ENCODE measurements around the gene ZNF654. TPM values are rescaled to one million over a fixed set of nuclear protein-coding genes. Genes with fewer than 3 reads are reported as not detected.
"Not testable (repeated sequence)": the region's sequence is repeated elsewhere in the genome, so short reads cannot be mapped to it uniquely, and the experiment has no call there.

The ZNF654 gene
- 6.8 and 8.9 TPM in 2 replicates for total RNA-seq (2022)
- Bru-seq, nascent RNA, result percentile 74 among the genes with signal in this experiment
- percentile 65 among the genes with signal in this experiment for BruChase-seq, experiment 1, labeled RNA remaining after a 2-hour chase
- percentile 56 among the genes with signal in this experiment for BruChase-seq, experiment 2, labeled RNA remaining after a 6-hour chase
- long read RNA-seq, full-length matches to known transcripts, result 3 of 22 reads
- long read RNA-seq, partial matches to known transcripts, result 2 of 22 reads
- long read RNA-seq, other reads (novel, unspliced or antisense), result 17 of 22 reads

DNA sequence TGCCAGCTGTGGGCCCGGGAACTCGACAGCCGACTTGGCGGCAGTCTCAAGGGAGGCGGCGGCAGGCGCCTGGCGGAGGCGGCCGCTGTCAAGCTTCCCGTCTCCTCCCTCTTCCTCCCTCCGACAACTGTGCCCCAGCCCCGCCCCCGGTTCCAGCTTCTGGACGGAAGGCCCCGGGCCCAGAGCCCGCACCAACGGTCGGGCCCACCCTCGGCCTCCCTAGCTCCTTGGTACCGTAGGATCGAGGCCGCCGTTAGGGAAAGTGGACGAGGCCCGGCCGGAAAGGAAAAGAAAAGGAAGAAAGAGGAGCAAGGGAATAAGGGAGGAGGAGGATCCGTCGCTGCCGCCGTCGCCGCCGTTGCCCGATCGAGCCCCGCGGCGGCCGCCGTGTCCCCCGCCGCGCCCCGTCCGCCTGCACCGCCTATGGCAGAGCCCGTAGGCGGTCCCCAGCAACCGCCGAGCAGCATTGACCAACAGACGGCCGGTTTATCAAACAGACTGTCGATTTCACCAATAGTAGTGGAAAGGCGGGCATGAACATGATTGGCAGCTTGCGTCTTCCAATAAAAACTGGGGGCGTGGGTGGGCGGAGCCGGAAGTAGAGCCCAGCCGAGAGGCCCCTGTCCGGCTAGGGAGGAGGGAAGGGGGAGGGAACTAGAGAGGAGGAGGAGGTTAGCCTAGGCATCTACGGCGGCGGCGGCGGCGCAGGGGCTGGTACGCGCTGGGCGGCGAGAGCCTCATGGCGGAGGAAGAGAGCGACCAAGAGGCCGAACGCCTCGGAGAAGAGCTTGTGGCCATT is at the start of gene ZNF654, which contains the start of gene CGGBP1:
TSS of gene ZNF654 (plus strand) at position 675 of the 799 bp plus-strand sequence. CDS start at position 740, 65 bp downstream.
TSS of gene CGGBP1 (minus strand) at position 425 of the 799 bp plus-strand sequence. CDS start 3,029 bp downstream, outside the sequence.
- 0 out of 2 replicates have a peak, but pooled peaks cover 11% of the 10 kb centered on the region for H3K4me1 ChIP-seq
- TF ChIP-seq, protein P1, sequence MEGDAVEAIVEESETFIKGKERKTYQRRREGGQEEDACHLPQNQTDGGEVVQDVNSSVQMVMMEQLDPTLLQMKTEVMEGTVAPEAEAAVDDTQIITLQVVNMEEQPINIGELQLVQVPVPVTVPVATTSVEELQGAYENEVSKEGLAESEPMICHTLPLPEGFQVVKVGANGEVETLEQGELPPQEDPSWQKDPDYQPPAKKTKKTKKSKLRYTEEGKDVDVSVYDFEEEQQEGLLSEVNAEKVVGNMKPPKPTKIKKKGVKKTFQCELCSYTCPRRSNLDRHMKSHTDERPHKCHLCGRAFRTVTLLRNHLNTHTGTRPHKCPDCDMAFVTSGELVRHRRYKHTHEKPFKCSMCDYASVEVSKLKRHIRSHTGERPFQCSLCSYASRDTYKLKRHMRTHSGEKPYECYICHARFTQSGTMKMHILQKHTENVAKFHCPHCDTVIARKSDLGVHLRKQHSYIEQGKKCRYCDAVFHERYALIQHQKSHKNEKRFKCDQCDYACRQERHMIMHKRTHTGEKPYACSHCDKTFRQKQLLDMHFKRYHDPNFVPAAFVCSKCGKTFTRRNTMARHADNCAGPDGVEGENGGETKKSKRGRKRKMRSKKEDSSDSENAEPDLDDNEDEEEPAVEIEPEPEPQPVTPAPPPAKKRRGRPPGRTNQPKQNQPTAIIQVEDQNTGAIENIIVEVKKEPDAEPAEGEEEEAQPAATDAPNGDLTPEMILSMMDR (IDR thresholded peaks at IDR 0.05; ENCODE audit: insufficient read depth in 1 of 2, low read depth in 1 of 2, low read length in 1 of 2, severe bottlenecking in 1 of 2, unreplicated experiment in 1 of 2), result no peak
- BruUV-seq (replicated peaks), result no TSS peak
- H3K9me3 Mint-ChIP-seq (ENCODE audit: unreplicated experiment), result no peaks in the 10 kb centered on the region
- H3K27ac Mint-ChIP-seq (ENCODE audit: unreplicated experiment), result peak within 1 kb of the TSS; percentile 70
- no peaks in the 10 kb centered on the region for H3K27me3 Mint-ChIP-seq (ENCODE audit: insufficient read depth, unreplicated experiment)
- H3K36me3 ChIP-seq (ENCODE audit: control insufficient read depth, insufficient read depth, low read length), result peaks cover 3% of the 10 kb centered on the region; the same call in 1 of the 2 replicates
- H3K9me3 ChIP-seq, result no peaks in the 10 kb centered on the region
- peak within 1 kb of the TSS; percentile 86 for H3K4me3 Mint-ChIP-seq (ENCODE audit: unreplicated experiment)
- no peaks in the 10 kb centered on the region for H3K27me3 ChIP-seq (replicated peaks; ENCODE audit: control insufficient read depth, insufficient read depth, low read length)
- CTCF ChIA-PET, result interaction anchor here (0.6 to 0.9 kb wide), 2 partner anchors 55 to 695 kb away, joined by 3 to 6 read pairs; no protein-coding TSS in a partner anchor
- H3K36me3 Mint-ChIP-seq (ENCODE audit: insufficient read depth, unreplicated experiment), result peaks cover 28% of the 10 kb centered on the region
- intact Hi-C loops (cut with micrococcal nuclease; ENCODE audit: unreplicated experiment), result loop anchor here (1.0 kb wide), 2 partner anchors 55 to 91 kb away; partner anchors contain the start of gene C3orf38
- peaks cover 6% of the 10 kb centered on the region for H3K4me1 Mint-ChIP-seq (ENCODE audit: low read depth, unreplicated experiment)
- POLR2A ChIA-PET, result interaction anchor here (1.0 to 1.4 kb wide), 3 partner anchors 90 to 91 kb away, joined by 3 to 5 read pairs (median 3); partner anchors contain the start of gene C3orf38
- DNase-seq, result peak; percentile 98
- peak within 1 kb of the TSS; percentile 99 for H3K4me3 ChIP-seq (ENCODE audit: low read depth, low read length)

DNA sequence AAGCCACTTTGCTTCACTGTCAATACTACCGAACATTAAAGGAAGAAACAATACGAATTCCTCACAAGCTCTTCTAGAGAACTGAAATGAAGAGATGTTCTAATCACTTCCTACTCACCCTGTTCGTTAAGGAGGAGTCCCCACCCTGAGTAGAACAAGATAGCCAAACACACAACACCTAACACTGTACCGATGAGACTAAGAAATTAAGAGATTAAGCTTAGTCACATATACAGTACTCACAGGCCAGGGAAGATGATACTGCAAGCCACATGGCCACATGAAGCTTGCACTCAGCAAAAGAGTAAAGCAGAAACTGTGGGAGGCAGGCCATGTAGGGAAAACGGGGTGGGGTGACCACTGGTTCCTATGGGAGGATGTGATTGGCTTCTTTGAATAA is 48.2 kb upstream of the ZNF654 start:
- POLR2A ChIA-PET, result interaction anchor here (0.7 kb wide), 1 partner anchor 71 kb away, joined by 3 read pairs; no protein-coding TSS in a partner anchor
- Mint-ChIP-seq H3K4me1 (ENCODE audit: low read depth, unreplicated experiment) (no peaks in the 10 kb centered on the region), H3K36me3 (ENCODE audit: insufficient read depth, unreplicated experiment) (no peaks in the 10 kb centered on the region), H3K9me3 (ENCODE audit: unreplicated experiment) (no peaks in the 10 kb centered on the region), H3K27me3 (ENCODE audit: insufficient read depth, unreplicated experiment) (peaks cover 13% of the 10 kb centered on the region), H3K4me3 (ENCODE audit: unreplicated experiment) (no peak overlapping the region), H3K27ac (ENCODE audit: unreplicated experiment) (no peak overlapping the region)
- TF ChIP-seq, protein P1 (IDR thresholded peaks at IDR 0.05; ENCODE audit: insufficient read depth in 1 of 2, low read depth in 1 of 2, low read length in 1 of 2, severe bottlenecking in 1 of 2, unreplicated experiment in 1 of 2), result no peak
- no TSS peak for BruUV-seq (replicated peaks)
- Histone ChIP-seq H3K27me3 (replicated peaks; ENCODE audit: control insufficient read depth, insufficient read depth, low read length) (no peaks in the 10 kb centered on the region), H3K4me3 (ENCODE audit: low read depth, low read length) (no peak overlapping the region), H3K9me3 (no peaks in the 10 kb centered on the region), H3K4me1 (no peaks in the 10 kb centered on the region), H3K36me3 (ENCODE audit: control insufficient read depth, insufficient read depth, low read length) (no peaks in the 10 kb centered on the region)
- DNase-seq, result no peak
- CTCF ChIA-PET, result no interaction called here
- intact Hi-C loops (cut with micrococcal nuclease; ENCODE audit: unreplicated experiment), result no loop called here

DNA sequence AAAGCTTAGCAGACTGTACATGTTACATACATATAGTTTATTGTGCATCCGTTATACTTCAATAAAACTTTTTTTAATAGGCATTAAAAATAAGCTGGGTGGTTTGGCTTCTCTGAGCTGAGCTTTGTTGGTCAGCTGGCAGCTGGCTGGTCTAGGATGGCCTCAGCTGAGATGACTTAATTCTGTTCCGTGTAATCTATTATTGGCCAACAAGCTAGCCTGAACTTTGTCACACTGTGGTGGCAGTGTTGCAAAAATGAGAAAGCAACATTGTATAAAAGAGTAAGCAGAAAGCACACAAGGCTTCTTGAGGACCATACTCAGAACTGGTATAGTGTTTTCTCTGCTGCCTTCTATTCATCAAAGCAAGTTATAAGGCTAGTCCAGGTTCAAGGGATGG is 45.5 kb upstream of the ZNF654 start:
- TF ChIP-seq, protein P1 (IDR thresholded peaks at IDR 0.05; ENCODE audit: insufficient read depth in 1 of 2, low read depth in 1 of 2, low read length in 1 of 2, severe bottlenecking in 1 of 2, unreplicated experiment in 1 of 2), result no peak
- no peaks in the 10 kb centered on the region for H3K9me3 ChIP-seq
- ChIA-PET POLR2A (no interaction called here), CTCF (interaction anchor here (0.6 kb wide), 1 partner anchor 69 kb away, joined by 3 read pairs; no protein-coding TSS in a partner anchor)
- BruUV-seq (replicated peaks), result no TSS peak
- Mint-ChIP-seq H3K4me1 (ENCODE audit: low read depth, unreplicated experiment) (no peaks in the 10 kb centered on the region), H3K27ac (ENCODE audit: unreplicated experiment) (no peak overlapping the region), H3K27me3 (ENCODE audit: insufficient read depth, unreplicated experiment) (peaks cover 8% of the 10 kb centered on the region), H3K4me3 (ENCODE audit: unreplicated experiment) (no peak overlapping the region), H3K9me3 (ENCODE audit: unreplicated experiment) (peaks cover 9% of the 10 kb centered on the region), H3K36me3 (ENCODE audit: insufficient read depth, unreplicated experiment) (no peaks in the 10 kb centered on the region)
- DNase-seq, result no peak
- no peaks in the 10 kb centered on the region for H3K4me1 ChIP-seq
- no peak overlapping the region for H3K4me3 ChIP-seq (ENCODE audit: low read depth, low read length)
- no peaks in the 10 kb centered on the region for H3K36me3 ChIP-seq (ENCODE audit: control insufficient read depth, insufficient read depth, low read length)
- intact Hi-C loops (cut with micrococcal nuclease; ENCODE audit: unreplicated experiment), result no loop called here
- no peaks in the 10 kb centered on the region for H3K27me3 ChIP-seq (replicated peaks; ENCODE audit: control insufficient read depth, insufficient read depth, low read length)

DNA sequence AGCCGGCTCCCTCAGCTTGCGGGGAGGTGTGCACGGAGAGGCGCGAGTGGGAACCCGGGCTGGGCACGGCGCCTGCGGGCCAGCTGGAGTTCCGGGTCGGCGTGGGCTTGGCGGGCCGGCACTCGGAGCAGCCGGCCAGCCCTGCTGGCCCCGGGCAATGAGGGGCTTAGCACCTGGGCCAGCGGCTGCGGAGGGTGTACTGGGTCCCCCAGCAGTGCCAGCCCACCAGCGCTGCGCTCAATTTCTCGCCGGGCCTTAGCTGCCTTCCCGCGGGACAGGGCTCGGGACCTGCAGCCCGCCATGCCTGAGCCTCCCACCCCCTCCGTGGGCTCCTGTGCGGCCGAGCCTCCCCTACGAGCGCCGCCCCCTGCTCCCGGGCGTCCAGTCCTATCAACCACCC is 43.4 kb upstream of the ZNF654 start:
- H3K9me3 Mint-ChIP-seq (ENCODE audit: unreplicated experiment); H3K27me3 ChIP-seq (replicated peaks; ENCODE audit: control insufficient read depth, insufficient read depth, low read length); POLR2A ChIA-PET; BruUV-seq (replicated peaks); H3K27me3 Mint-ChIP-seq (ENCODE audit: insufficient read depth, unreplicated experiment); DNase-seq; intact Hi-C loops (cut with micrococcal nuclease; ENCODE audit: unreplicated experiment); H3K4me3 Mint-ChIP-seq (ENCODE audit: unreplicated experiment); H3K4me3 ChIP-seq (ENCODE audit: low read depth, low read length); H3K27ac Mint-ChIP-seq (ENCODE audit: unreplicated experiment); H3K9me3 ChIP-seq; H3K36me3 Mint-ChIP-seq (ENCODE audit: insufficient read depth, unreplicated experiment); H3K4me1 Mint-ChIP-seq (ENCODE audit: low read depth, unreplicated experiment); CTCF ChIA-PET; H3K36me3 ChIP-seq (ENCODE audit: control insufficient read depth, insufficient read depth, low read length); H3K4me1 ChIP-seq: not testable (repeated sequence)
